DOHH2 (cell line): ENCODE results near the gene GALNT9.

Source experiments
- EZH2phosphoT487 ChIP-seq: fragments of 200-600 bp; sonication (generic); IDR thresholded peaks from 2 replicates; pipeline ENCODE4 v1.6.1; 2017; ENCODE audit warnings: borderline replicate concordance, mild to moderate bottlenecking, antibody characterized with exemption, low read length, moderate library complexity, mixed read lengths
- TF ChIP-seq, protein P1 (sequence below): fragments of 200-600 bp; sonication (generic); IDR thresholded peaks from one replicate; pipeline ENCODE4 v1.5.1; 2014; ENCODE audit warnings: antibody characterized with exemption, mild to moderate bottlenecking, low read depth, low read length; ENCODE audit not compliant: poor library complexity, severe bottlenecking

DNA sequence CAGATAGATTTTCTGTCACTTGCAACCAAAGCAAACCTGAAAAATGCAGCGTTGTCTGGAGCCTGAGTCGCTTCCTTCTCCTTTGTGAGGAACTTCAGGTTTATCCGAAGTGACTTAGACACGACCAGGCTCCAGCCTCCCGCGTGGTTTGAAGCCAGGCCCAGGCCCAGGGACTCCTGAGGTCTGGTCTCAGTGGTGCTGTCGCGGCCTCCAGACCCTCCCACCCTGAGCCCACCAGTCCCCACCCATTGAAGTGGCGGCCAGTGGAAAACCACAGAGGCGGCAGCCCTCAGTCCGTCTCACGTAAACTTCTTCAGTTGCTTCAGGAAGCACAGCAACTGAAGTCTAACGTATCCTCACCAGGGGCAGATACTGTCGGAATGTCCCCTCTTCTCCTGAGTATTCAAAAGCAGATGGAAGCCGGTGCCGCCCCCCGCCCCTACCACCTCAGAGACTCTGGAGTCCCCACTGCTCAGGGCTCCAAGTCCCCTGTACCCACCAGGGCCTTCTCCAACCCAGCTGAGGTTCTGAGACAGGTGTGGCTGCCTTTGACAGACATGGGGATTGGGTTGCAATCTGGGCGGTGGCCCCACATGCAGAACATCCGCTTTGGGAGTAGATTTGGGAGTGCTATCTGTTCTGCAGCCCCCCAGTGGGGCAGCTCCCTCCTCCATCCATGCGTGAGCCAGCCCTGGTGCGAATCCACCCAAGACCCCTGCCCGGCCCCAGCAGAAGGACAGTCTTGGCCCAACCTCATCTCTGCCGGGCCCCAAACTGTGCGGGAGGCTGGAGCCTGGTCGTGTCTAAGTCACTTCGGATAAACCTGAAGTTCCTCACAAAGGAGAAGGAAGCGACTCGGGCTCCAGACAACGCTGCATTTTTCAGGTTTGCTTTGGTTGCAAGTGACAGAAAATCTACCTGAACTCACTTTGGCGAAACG lies 26.6 kb upstream of the GALNT9 start:
- TF ChIP-seq, protein P1, sequence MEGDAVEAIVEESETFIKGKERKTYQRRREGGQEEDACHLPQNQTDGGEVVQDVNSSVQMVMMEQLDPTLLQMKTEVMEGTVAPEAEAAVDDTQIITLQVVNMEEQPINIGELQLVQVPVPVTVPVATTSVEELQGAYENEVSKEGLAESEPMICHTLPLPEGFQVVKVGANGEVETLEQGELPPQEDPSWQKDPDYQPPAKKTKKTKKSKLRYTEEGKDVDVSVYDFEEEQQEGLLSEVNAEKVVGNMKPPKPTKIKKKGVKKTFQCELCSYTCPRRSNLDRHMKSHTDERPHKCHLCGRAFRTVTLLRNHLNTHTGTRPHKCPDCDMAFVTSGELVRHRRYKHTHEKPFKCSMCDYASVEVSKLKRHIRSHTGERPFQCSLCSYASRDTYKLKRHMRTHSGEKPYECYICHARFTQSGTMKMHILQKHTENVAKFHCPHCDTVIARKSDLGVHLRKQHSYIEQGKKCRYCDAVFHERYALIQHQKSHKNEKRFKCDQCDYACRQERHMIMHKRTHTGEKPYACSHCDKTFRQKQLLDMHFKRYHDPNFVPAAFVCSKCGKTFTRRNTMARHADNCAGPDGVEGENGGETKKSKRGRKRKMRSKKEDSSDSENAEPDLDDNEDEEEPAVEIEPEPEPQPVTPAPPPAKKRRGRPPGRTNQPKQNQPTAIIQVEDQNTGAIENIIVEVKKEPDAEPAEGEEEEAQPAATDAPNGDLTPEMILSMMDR, result no peak
- TF ChIP-seq EZH2phosphoT487, result no peak
